Measurements from ENCODE around the gene IVNS1ABP.

Gene IVNS1ABP

GRCh38 chr1:185297982-185298381 is 19.1 kb downstream of the IVNS1ABP start:
- no peak for TF ChIP-seq CTCF (IDR thresholded peaks at IDR 0.05; ENCODE audit: insufficient read depth, low read depth, low read length, missing control alignments)
- DNase-seq (ENCODE audit: low read depth), result no peak
- no peak overlapping the region for H3K4me3 ChIP-seq (ENCODE audit: low read length)

GRCh38 chr1:185295091-185295490 is 22.0 kb downstream of the IVNS1ABP start:
- DNase-seq (ENCODE audit: low read depth), result no peak
- TF ChIP-seq CTCF (IDR thresholded peaks at IDR 0.05; ENCODE audit: insufficient read depth, low read depth, low read length, missing control alignments), result no peak
- H3K4me3 ChIP-seq (ENCODE audit: low read length), result no peak overlapping the region

- H3K4me3 ChIP-seq (ENCODE audit: low read length), result no peak overlapping the region
- TF ChIP-seq CTCF (IDR thresholded peaks at IDR 0.05; ENCODE audit: insufficient read depth, low read depth, low read length, missing control alignments), result no peak
Observed at GRCh38 chr1:185293967-185294542, 23.0 kb downstream of the IVNS1ABP start.

GRCh38 chr1:185292237-185292636 is 24.8 kb downstream of the IVNS1ABP start:
- no peak overlapping the region for H3K4me3 ChIP-seq (ENCODE audit: low read length)
- TF ChIP-seq CTCF (IDR thresholded peaks at IDR 0.05; ENCODE audit: insufficient read depth, low read depth, low read length, missing control alignments), result no peak
- no peak for DNase-seq (ENCODE audit: low read depth)

More at GRCh38 chr1:185293967-185294542, 23.0 kb downstream of the IVNS1ABP start:
- no peak for DNase-seq (ENCODE audit: low read depth)

- no peak overlapping the region for H3K4me3 ChIP-seq (ENCODE audit: low read length)
- DNase-seq (ENCODE audit: low read depth), result no peak
- no peak for TF ChIP-seq CTCF (IDR thresholded peaks at IDR 0.05; ENCODE audit: insufficient read depth, low read depth, low read length, missing control alignments)
Observed at GRCh38 chr1:185291652-185292051, 25.4 kb downstream of the IVNS1ABP start.

- no peak overlapping the region for H3K4me3 ChIP-seq (ENCODE audit: low read length)
- no peak for TF ChIP-seq CTCF (IDR thresholded peaks at IDR 0.05; ENCODE audit: insufficient read depth, low read depth, low read length, missing control alignments)
- no peak for DNase-seq (ENCODE audit: low read depth)
Observed at GRCh38 chr1:185291159-185291558, 25.9 kb downstream of the IVNS1ABP start.

GRCh38 chr1:185289880-185290279 is 27.2 kb downstream of the IVNS1ABP start:
- TF ChIP-seq CTCF (IDR thresholded peaks at IDR 0.05; ENCODE audit: insufficient read depth, low read depth, low read length, missing control alignments), result no peak
- H3K4me3 ChIP-seq (ENCODE audit: low read length), result no peak overlapping the region
- no peak for DNase-seq (ENCODE audit: low read depth)

Measured in epithelial cell of esophagus (primary cell).